Astrocyte of the hippocampus (primary cell): Measurements from ENCODE around the gene ALOX5.

Experiments
- DNase-seq: peaks from one replicate; pipeline ENCODE4 v3.0.0; 2011; ENCODE audit warnings: low read depth, low spot score

The ALOX5 gene

DNA sequence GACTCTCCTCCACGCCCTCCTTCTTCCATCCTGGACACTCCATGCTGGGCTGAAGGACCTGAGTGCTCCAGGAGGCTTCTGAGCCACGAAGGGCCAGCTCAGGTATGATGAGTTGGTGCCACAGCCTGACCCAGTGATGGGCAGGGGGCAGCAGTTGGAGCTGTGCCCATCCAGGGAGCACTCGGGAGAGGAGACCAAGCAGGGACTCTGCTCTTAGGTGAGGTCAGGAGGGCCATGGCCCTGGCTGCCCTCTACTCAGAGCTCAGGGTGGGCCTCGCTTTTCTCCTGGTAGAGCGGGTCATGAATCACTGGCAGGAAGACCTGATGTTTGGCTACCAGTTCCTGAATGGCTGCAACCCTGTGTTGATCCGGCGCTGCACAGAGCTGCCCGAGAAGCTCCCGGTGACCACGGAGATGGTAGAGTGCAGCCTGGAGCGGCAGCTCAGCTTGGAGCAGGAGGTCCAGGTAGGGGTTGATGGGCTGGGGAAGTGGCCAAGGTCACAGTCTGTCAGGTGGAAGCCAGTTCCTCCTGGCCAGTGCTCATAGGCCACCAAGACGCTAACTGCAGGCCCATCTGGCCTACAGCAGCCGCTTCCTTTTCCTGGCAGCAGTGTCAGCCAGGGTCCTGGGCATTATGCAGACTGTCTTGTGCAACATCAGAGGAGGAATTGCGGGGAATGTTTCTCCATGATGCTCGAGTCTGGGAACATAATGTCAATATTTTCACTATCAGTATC, 50.8 kb downstream of the ALOX5 start:
- DNase-seq, result no peak

- DNase-seq, result peak; percentile 49
These were observed 51.9 kb downstream of the ALOX5 start for GRCh38 chr10:45425621-45426563.

- DNase-seq, result no peak
These were observed 53.4 kb downstream of the ALOX5 start for GRCh38 chr10:45427262-45427969.

GRCh38 chr10:45427970-45428366, 54.0 kb downstream of the ALOX5 start:
- no peak for DNase-seq

- DNase-seq, result no peak
These were observed 54.8 kb downstream of the ALOX5 start for GRCh38 chr10:45428611-45429510.

DNA sequence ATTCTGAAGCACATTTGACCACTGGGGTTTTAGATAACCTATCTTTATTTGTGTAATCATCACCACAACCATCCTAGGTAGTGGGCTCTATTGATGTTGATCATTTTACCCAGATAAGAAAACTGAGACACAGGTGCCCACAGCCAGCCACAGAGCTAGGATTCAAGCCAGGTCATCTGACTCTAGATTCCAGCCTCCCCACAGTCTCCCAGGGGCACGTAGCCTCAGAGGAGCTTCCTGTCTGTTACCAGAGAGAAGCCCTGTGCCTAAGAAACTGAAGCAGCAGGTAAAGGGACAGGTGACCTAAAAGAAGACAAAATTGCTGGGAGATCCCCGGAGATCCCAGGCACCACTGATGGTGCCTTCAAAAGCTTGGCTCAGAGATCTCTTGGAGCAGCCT, 55.8 kb downstream of the ALOX5 start:
- no peak for DNase-seq

- no peak for DNase-seq
These were observed 58.1 kb downstream of the ALOX5 start for GRCh38 chr10:45432113-45432512.

DNA sequence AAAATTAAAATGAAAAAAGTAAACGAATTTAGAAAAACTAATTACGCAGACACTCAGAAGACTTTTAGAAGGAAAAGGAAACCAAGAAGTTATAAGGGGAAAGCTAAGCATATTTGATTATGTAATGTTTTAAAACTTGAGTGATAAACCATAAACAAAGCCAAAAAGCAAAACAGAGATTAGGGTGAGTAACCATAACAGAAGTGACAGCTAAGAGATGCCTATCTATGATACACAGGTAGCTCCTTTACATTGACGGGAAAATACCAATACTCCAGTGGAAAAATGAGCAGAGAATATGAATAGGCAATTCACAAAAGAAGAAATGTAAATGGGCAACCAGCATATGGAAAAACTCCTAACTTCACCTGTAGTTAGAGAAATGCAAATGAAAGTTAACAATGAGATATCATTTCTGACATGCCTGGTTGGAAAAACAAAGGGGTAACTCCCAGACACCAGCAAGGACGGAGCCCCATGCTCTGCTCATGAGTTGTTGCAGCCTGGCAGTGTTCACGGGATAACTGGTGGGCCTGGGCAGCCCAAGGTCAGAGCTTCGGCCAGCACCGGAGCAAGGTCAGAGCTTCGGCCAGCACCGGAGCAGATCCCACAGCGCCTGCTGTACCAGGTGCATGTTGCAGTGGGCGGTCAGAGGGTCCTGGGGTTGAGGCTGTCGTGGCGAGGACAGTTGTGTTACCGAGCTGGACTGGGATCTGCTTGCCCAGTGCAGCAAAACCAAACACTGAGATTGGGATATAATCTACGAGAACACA, 58.9 kb downstream of the ALOX5 start:
- DNase-seq, result no peak

GRCh38 chr10:45433716-45434469, 59.9 kb downstream of the ALOX5 start:
- no peak for DNase-seq

DNA sequence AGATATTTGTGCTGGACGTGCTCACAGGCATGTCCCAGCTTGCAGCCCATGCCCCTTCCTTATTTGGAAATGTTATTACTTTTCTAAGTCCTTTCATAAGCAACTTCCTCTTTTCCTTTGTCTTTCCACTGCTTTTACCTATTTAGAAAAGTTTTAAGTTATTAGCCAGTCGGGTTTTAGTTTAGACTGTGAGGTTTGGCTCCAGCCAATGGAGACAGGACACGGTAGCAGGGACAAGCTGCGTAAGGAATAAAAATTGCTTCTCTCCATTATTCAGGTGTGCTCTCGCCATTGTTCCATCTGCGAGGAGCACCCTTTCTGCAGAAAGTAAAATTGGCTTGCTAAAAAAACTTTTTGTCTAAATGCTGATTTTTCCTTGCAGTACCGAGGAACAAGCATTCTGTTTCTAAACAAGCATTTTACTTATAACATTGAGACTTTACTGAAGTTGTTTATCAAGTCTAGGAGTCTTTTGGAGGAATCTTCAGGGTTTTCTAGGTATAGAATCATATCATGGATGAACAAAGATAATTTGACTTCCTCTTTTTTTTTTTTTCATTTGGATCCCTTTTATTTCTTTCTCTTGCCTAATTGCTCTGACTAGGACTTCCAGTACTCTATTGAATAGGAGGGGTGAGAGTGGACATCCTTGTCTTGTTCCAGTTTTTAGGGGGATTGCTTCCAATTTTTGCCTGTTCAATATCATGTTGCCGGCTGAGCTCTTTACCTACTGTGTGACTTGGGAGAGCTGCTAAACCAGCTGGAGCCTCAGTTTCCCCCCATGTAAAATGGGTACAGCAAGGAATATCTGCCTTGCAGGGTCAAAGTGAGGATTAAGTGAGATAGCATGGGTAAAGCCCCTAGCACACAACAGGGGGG, 63.8 kb downstream of the ALOX5 start:
- no peak for DNase-seq

GRCh38 chr10:45438466-45439090, 64.6 kb downstream of the ALOX5 start:
- no peak for DNase-seq

GRCh38 chr10:45439365-45439764, 65.3 kb downstream of the ALOX5 start:
- no peak for DNase-seq

GRCh38 chr10:45439873-45440272, 65.9 kb downstream of the ALOX5 start:
- DNase-seq, result no peak

- no peak for DNase-seq
These were observed 66.6 kb downstream of the ALOX5 start for GRCh38 chr10:45440511-45441062.

DNA sequence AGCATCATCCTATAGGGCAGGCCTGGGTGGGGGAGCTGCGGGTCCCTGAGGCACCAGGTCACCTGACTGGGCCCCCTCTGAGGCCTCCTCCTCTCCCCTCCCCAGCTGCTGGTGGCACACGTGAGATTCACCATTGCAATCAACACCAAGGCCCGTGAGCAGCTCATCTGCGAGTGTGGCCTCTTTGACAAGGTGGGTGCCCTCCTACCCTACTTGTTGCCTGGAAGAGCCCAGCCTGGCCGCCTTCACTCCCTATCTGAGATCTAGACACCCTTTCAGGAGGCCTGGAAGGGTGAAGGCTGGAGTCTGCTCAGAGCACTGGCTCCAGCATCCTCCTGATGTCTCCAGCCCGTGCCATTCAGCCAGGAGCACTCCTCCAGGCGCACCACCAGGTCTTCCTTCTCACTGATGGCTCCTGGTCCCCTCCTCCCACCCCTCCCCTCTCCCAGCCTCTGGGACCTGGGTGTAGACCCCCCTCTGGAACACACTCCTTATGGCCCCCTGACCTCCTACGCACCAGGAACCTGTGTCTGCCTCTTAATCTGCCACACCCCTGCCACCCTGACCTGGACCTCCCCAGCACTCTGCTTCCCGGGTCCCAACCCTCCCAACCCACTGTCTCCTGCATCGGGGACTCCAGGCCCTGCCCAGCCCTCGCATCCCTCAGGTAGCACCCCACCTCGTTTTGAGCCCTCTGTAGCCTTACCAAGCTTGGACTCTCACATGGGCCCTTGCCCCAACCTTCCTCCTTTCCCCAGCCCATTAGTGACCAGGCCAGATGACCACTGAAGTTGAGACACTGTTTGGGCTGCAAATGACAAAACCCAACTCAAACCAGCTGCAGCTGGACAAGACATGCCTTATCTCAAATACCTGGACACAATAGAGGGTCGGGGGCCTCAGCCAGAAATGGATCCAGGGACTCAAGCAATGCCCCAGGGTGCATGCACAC, 67.5 kb downstream of the ALOX5 start:
- DNase-seq, result no peak

GRCh38 chr10:45442251-45442650, 68.2 kb downstream of the ALOX5 start:
- DNase-seq, result no peak

GRCh38 chr10:45442662-45443061, 68.6 kb downstream of the ALOX5 start:
- no peak for DNase-seq
